RWPE2 (cell line): ENCODE measurements around the gene IPO9.

Experiments
- ATAC-seq: fragments of 200-7000 bp; cut with Tn5 transposase; 3 replicates; pipeline ENCODE4 v1.9.1; 2021; ENCODE audit warnings: low read depth
- DNase-seq: peaks from one replicate; pipeline ENCODE4 v3.0.0-alpha.2; 2020; ENCODE audit warnings: low spot score
- H3K27ac ChIP-seq: fragments of 450-650 bp; 2 replicates; pipeline ENCODE4 v1.5.1; 2017; ENCODE audit warnings: mild to moderate bottlenecking; ENCODE audit not compliant: poor library complexity, severe bottlenecking
- H3K27me3 ChIP-seq: fragments of 250-450 bp; sonication (Bioruptor Pico); 2 replicates; pipeline ENCODE4 v1.5.1; 2021; ENCODE audit warnings: mild to moderate bottlenecking, moderate library complexity; ENCODE audit not compliant: insufficient read depth, poor library complexity, severe bottlenecking
- H3K36me3 ChIP-seq: fragments of 250-450 bp; sonication (Bioruptor Pico); 2 replicates; pipeline ENCODE4 v1.5.1; 2020; ENCODE audit warnings: low read depth, mild to moderate bottlenecking, moderate library complexity
- H3K4me1 ChIP-seq: fragments of 250-450 bp; sonication (Bioruptor Pico); 2 replicates; pipeline ENCODE4 v1.5.1; 2021; ENCODE audit warnings: mild to moderate bottlenecking, moderate library complexity; ENCODE audit not compliant: insufficient read depth, poor library complexity, severe bottlenecking
- H3K4me3 ChIP-seq: fragments of 250-450 bp; sonication (Bioruptor Pico); 2 replicates; pipeline ENCODE4 v1.5.1; 2021; ENCODE audit warnings: mild to moderate bottlenecking, moderate library complexity; ENCODE audit not compliant: severe bottlenecking
- H3K9me3 ChIP-seq: fragments of 250-450 bp; sonication (Bioruptor Pico); 2 replicates; pipeline ENCODE4 v1.5.1; 2021; ENCODE audit warnings: mild to moderate bottlenecking, moderate library complexity; ENCODE audit not compliant: severe bottlenecking
- CTCF ChIP-seq: fragments of 450-650 bp; IDR thresholded peaks from one replicate; pipeline ENCODE4 v1.5.1; 2017; ENCODE audit warnings: mild to moderate bottlenecking, moderate library complexity; ENCODE audit not compliant: poor library complexity, severe bottlenecking

IPO9 gene

GRCh38 chr1:201813226-201813625, 15.7 kb upstream of the IPO9 start:
- Histone ChIP-seq H3K9me3 (no peaks in the 10 kb centered on the region), H3K36me3 (peaks cover 94% of the 10 kb centered on the region), H3K4me1 (no peaks in the 10 kb centered on the region), H3K4me3 (no peak overlapping the region), H3K27me3 (no peaks in the 10 kb centered on the region), H3K27ac (no peak overlapping the region)
- no peak for DNase-seq
- ATAC-seq, result no peak
- no peak for TF ChIP-seq CTCF

GRCh38 chr1:201816309-201816854, 12.6 kb upstream of the IPO9 start:
- H3K27me3 ChIP-seq, result no peaks in the 10 kb centered on the region
- H3K36me3 ChIP-seq, result peaks cover 89% of the 10 kb centered on the region
- H3K9me3 ChIP-seq, result no peaks in the 10 kb centered on the region
- no peak for TF ChIP-seq CTCF
- ATAC-seq (no peak), DNase-seq (no peak)
- H3K27ac ChIP-seq, result no peak overlapping the region
- no peaks in the 10 kb centered on the region for H3K4me1 ChIP-seq
- no peak overlapping the region for H3K4me3 ChIP-seq

GRCh38 chr1:201818971-201819750, 9.8 kb upstream of the IPO9 start:
- Histone ChIP-seq H3K4me1 (no peaks in the 10 kb centered on the region), H3K27me3 (no peaks in the 10 kb centered on the region), H3K4me3 (no peak overlapping the region), H3K36me3 (peaks cover 62% of the 10 kb centered on the region), H3K27ac (no peak overlapping the region), H3K9me3 (no peaks in the 10 kb centered on the region)
- DNase-seq (no peak), ATAC-seq (no peak)
- TF ChIP-seq CTCF, result no peak

- DNase-seq (no peak), ATAC-seq (no peak)
- no peaks in the 10 kb centered on the region for H3K4me1 ChIP-seq
- H3K4me3 ChIP-seq, result no peak overlapping the region
- no peak for TF ChIP-seq CTCF
- H3K27me3 ChIP-seq, result no peaks in the 10 kb centered on the region
- no peak overlapping the region for H3K27ac ChIP-seq
- peaks cover 52% of the 10 kb centered on the region for H3K36me3 ChIP-seq
- H3K9me3 ChIP-seq, result no peaks in the 10 kb centered on the region
These were observed 8.5 kb upstream of the IPO9 start for GRCh38 chr1:201820413-201820812.

- ATAC-seq, result no peak
- Histone ChIP-seq H3K27ac (no peak overlapping the region), H3K4me3 (no peak overlapping the region), H3K4me1 (peaks cover 4% of the 10 kb centered on the region), H3K9me3 (no peaks in the 10 kb centered on the region), H3K27me3 (no peaks in the 10 kb centered on the region), H3K36me3 (peaks cover 13% of the 10 kb centered on the region)
- no peak for TF ChIP-seq CTCF
- no peak for DNase-seq
These were observed 3.7 kb upstream of the IPO9 start for GRCh38 chr1:201825245-201825644.
